ENCODE measurements around the gene SRRM2.

Gene SRRM2

DNA sequence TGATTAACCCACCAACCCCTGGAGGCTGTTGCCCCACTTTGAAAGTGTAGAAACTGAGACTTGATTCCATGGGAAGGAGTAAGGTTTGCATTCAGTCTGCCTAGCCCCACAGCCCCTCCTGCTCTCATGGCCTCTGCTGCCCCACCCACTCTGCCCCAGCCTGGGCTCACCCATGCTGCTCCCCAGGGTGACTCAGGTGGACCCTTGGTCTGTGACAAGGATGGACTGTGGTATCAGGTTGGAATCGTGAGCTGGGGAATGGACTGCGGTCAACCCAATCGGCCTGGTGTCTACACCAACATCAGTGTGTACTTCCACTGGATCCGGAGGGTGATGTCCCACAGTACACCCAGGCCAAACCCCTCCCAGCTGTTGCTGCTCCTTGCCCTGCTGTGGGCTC, 52.3 kb downstream of the SRRM2 start:
- DNase-seq, result no peak

DNA sequence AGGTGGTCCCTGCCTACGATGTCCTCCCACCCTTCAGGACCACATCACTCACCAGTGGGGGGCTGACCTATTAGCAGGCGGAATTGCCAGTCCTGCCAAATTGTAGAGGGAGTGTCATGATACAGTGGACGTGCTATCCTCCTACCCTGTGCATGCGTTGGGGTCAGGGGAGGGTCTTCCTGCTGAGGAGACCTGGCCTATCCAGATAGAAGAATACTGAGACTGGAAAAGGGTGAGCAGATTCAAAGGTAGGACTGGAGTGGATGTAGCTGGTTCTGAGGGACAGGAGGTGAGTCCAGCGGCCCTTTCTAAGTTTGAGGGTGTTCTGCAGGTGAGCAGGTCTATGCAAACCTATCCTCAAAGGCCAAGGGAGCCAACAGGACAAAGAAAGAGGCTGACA, 53.8 kb downstream of the SRRM2 start:
- no peak for DNase-seq

DNA sequence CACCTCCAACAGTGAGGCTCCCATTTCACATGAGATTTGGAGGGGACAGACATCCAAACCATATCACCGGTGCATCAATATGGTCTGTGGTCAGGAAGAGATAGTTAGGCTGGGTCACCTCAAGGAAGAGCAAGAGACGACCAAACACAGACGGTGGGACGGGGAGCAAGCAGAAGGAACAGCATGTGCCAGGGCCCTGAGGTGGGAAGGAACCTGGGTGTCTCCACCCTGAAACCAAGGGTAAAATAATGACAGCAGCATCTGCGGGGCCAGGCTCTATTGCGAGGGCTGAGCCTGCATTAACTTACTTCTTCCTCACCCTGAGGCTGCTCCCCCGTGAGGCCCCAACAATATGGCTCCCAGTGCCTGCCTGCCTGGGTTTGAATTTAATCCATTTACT, 55.7 kb downstream of the SRRM2 start:
- DNase-seq, result no peak

DNA sequence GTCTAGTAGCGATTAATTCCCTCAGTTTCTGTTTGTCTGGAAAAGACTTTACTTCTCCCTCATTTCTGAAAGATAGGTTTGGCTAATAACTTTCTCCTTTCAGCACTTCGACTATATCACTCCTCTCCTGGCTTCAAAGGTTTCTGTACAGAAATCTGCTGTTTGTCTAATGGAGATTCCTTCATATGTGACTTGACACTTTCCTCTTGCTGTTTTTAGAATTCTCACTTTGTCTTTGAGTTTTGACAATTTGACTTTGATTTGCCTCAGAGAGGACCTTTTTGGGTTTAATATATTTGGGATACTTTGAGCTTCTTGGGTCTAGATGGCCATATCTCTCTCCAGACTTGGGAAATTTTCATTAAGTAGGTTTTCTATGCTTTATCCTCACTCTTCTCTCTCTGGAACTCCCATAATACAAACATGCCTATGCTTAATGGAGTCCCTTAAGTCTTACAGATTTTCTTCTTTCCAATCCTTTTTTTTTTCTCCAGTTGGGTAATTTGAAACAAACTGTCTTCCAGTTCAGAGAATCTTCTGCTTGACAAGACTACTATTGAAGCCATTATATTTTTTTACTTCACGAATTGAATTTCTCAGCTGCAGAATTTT, 56.8 kb downstream of the SRRM2 start:
- no peak for DNase-seq

DNA sequence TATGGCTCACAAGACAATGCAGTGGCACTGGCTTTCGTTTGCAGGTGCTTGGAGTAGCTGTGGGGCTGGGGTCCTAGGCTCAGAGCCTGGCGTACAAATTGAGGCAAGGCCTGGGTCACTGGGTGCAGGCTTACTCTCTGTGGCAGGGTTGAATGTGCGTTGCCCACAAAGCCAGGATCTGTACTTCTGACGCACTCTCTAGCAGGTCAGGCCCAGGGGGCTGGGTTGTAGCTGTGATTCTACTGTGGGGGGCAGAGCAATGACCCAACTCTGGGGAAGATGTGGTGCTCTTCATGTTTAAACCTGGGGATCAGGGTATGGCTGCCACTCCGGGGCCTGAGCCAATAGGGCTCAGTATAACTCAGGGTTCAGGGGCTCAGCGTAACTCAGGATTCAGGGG, 58.2 kb downstream of the SRRM2 start:
- DNase-seq, result no peak

DNA sequence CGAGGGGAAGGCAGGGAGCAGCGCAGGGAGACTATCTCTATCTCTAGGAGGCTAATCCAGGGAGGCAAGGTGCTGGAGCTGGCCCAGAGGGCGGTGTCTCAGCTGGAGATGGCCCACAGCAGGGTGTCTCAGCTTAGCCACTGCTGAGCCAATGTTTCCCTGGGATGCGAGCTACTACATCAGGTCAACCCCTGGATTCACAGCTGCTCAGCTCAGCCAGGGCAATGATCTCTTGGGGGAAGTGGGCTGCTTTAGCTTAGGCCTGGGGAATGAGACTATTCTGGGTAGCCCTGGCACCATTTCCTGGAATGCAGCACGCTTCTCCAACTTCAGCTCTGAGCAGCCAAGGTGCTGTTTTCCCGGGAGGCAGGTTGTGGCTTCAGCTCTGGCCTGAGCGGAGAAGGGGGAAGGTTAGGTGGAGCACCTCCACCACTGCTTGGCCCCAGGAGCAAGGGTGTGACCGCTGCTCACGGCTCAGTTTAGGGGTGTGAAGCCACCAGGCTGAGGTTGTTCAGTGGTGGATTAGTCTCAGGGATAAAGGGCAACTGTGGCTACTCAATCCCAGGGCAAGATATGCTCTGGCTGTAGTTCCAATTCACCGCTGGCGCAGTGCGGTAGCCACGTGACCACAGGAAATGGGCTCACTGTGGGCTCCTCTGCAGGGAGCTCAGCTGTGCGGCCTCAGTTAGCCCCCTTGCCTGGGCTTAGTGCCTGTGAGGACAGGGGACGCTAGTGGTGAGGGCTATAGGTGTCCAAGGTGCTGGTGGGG, 59.4 kb downstream of the SRRM2 start:
- no peak for DNase-seq

DNA sequence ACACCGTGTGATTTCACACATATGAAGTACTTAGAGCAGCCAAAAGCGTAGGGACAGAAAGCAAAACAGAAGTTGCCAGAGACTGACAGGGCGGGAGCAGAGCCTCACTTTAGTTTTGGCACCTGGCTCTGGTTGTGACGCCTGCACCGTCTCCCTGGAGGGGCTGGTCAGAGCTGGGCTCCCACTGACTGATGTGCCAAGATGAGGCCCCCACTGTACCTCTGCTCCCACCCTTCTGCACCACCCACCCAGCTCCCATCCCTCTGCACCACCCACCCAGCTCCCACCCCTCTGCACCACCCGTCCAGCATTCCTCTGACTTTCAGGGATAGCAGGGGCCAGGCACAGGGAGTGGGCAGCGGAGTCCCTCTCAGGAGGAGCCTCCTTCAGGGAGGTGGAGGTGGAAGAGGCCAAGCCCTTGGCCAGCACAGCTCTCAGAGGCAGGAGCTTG, 61.4 kb downstream of the SRRM2 start:
- DNase-seq, result no peak

DNA sequence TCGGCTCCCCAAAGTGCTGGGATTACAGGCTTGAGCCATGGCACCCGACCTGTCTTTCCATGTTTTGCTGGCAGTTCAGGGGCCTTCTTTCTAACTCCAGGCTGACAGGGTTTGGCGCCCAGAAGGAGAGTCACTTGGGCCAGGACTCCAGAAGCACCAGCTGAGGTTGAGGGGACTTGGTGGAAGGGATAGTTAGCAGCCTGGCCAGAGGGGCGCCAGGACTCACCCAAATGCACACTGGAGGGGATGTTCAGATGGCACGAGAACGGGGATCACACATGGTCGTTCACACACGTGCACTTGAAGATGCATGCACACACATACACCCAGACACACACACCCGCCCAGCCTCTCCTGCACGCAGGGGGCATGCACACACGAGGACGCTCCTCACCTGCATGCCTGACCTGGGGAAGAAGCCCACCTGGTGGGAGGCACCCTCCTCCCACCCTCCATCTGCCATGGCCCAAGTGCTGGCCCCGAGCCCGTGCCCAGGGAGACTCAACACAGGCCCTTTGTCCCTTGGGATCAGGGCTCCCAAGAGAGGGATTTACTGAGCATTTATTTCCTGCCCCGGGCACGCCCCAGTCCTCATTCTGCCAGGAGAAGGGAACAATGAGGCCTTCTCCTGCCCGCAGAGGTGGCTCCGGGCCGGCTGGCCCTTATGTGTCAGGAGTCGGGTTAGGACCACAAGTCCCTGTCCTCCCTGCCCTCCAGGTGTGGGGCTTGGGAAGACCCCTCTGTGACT, 62.3 kb downstream of the SRRM2 start:
- no peak for DNase-seq

DNA sequence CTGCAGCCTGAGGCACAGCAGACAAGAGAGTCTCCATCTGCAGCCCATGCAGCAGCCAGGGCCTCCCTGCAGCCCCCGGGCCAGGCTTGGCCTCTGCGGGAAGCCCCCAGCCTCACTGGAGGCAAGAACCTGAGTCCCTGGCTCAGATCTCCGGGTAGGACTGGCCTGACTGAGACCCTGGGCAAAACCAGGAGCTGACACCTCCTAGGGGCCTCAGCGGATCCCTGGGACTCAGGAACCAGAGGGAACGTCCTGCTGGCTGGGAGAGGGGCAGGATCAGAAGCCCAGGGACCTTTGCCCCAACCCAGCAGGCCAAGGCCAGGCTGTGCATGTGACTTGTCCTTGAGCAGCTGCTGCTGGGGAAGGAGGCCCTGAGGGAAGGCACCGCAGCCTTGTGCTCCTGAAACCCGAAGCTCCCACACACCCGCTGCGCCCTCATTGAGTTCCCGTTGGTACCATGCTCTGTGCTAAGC, 62.9 kb downstream of the SRRM2 start:
- DNase-seq, result no peak

DNA sequence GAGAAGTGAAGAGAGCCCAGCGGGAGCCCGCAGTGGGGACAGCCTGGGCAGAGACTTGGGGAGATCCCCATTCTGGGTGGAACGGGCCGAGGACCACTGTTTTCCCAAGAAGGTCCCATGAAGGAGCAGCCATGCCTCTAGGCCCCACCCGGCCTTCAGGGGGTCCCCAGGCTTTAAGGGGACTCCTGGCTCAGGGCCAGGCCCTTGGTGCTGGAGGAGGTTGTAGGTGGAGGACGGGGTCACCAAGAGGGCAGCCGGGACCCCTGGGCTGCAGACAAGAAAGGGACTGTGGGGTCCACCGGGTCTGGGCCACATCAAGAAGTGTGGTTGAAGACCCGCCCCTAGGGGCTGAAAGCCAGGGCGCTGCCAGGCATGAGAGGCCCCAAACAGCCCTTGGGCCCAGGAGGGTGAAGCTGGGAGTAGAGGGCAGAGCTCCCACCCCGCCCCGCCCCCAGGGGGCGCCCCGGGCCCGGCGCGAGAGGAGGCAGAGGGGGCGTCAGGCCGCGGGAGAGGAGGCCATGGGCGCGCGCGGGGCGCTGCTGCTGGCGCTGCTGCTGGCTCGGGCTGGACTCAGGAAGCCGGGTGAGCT, 64.4 kb downstream of the SRRM2 start, which contains the start of gene PRSS21:
PRSS21 (plus strand) TSS at position 487 of the 589 bp plus-strand sequence; CDS start at position 519, 32 bp downstream.
- DNase-seq, result no peak

DNA sequence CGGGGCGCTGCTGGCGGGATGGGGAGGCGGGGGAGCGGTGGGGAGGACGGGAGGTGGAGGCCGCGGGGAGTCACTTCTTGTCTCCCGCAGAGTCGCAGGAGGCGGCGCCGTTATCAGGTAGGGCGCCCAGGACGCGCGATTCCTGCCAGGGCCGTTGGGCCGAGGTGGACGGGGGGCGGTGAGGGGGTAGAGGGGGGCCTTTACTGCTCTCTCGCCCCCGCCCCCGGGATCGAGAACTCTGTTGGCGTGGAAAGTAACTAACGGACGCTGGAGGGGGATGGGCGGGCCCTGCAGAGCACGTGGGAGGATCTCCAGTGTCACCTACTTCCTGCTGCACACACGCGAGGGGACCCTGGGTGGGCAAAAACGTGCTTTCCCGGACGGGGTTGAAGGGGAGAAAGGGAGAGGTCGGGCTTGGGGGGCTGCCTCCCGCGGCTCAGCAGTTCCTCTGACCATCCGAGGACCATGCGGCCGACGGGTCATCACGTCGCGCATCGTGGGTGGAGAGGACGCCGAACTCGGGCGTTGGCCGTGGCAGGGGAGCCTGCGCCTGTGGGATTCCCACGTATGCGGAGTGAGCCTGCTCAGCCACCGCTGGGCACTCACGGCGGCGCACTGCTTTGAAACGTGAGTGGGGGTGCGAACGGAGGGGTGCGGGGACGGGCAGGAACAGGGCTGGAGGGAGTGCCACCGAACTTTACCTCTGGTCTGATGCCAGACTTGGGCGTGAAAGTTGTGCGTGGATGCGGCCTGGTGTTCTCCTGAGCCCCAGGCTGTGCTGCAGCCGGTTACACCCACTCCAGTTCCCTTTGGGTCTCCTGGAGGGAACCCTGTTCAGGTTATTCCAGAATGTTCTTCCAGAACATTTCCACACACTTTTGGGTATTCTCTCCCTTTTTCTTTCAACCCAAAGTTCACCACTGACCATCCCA, 65.2 kb downstream of the SRRM2 start:
- DNase-seq, result no peak

DNA sequence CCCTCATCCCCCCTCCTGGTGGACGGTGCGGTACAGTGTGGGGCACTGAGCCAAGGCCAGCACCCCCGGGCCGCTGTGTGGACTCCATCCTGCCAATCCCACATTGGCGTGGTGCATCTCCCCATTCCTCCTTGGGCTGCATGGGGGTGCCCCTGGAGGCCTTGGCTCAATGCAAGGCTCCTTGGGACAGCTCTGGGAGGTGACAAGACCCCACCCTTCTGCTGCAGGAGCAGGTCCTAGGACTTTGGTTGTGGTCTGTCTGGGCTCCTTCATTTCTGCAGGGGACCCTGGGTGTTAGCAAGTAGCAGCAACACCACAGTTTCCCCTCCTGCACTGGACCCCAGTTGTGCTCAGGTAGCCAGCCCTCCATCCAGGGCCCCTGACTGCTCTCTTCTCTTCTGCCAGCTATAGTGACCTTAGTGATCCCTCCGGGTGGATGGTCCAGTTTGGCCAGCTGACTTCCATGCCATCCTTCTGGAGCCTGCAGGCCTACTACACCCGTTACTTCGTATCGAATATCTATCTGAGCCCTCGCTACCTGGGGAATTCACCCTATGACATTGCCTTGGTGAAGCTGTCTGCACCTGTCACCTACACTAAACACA, 65.9 kb downstream of the SRRM2 start:
- DNase-seq, result no peak

DNA sequence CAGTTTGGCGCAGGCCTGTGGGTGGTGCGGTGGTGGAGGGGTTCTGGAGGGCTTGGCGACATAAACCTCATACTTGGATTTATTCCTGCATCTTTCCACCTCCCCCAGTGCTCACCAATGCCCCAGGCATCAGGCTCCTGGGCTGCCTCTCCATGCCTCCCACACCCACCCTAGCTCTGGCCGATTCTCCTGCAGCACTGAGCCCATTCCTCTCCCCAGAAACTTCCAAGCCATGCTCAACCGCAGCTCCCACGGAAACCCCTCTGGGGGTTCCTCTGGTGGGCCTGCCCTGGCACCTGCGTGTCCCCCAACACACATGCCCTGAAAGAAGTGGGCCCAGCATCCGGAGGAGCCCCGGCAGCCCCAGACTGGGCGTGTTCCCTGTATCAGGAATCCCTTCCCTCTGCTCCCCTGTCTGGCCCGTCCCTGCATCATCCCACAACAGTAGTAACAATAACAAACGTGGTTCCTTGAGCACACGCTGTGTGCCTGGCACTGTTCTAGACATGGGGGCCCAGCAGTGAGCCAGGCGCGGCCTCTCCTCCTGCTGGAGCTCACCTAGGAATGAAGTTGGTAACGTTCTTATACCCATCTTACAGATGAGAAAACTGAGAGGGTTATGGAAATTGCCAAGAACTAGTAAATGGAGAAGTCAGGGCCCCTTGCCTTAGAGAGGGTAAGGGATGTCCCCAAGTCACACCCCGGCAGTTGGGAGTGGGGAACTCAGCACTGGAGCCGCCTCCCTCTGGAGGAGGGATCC, 66.9 kb downstream of the SRRM2 start:
- DNase-seq, result no peak

DNA sequence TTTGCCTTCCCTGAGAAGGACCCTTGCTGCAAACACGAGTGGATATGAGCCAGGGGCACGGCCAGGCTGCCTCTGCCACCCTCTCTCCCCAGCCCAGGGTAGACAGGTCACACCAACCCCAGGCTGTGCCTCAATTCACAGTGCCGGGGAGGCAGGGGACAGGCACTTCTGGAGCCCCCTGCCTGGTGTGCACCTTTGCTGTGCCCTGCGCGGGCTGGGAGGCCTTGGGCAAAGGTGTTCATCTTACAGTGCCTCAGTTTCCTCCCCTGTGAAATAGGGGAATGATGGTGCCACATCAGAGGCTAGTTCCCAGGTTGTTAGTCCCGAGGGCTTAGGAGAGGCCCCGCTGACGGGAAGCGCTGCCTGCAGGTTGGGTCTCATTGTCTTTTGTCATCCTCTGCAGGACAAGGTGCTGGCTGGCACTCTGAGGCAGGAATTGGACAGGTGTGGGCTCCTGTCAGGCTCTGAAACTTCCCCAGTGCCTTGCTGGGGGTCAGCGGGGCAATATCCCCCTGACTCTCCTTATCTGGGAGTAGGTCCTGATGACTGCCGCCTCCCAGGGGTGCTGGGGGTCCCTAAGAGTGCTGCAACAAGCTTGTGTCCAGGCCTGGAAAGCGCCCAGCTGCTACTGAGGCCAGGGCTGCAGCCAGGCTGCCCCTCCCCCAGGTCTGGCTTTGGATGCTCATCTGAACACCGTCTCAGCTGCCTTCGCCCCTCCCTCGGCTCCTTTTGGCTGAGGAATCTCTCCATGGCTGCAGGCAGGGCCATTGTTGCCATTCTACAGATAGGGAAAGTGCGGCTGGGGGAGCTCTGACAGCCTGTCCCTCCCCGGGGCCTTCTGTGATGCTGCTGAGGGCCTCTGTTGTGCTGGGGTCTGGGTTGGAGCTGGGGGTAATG, 67.7 kb downstream of the SRRM2 start:
- no peak for DNase-seq

Data from KG1 (cell line).